H9 (cell line): ENCODE measurements around the gene RALGPS2. TPM values are rescaled to one million over a fixed set of nuclear protein-coding genes. Genes with fewer than 3 reads are reported as not detected.

ENCODE experiments used
- DNase-seq: peaks from one replicate; pipeline ENCODE4 v3.0.0-alpha.2; 2017
- H2AFZ ChIP-seq: one replicate; pipeline ENCODE4 v1.6.1; 2013; ENCODE audit warnings: mild to moderate bottlenecking, low read length, control low read depth, moderate library complexity
- H2AK5ac ChIP-seq: 2 replicates; pipeline ENCODE4 v1.6.1; 2013; ENCODE audit warnings: low read length, control low read depth, mixed read lengths; ENCODE audit not compliant: insufficient read length
- H2BK120ac ChIP-seq: one replicate; pipeline ENCODE4 v1.6.1; 2013; ENCODE audit warnings: low read depth, mild to moderate bottlenecking, low read length, control low read depth, inconsistent platforms; ENCODE audit not compliant: poor library complexity, severe bottlenecking
- H2BK12ac ChIP-seq: 2 replicates; pipeline ENCODE4 v1.6.1; 2013; ENCODE audit warnings: low read length, control low read depth, mixed read lengths, low read depth; ENCODE audit not compliant: insufficient read length
- H2BK15ac ChIP-seq: 2 replicates; pipeline ENCODE4 v1.6.1; 2013; ENCODE audit warnings: low read depth, low read length, control low read depth
- H2BK20ac ChIP-seq: one replicate; pipeline ENCODE4 v1.6.1; 2013; ENCODE audit warnings: low read depth, mild to moderate bottlenecking, low read length, control low read depth, inconsistent platforms; ENCODE audit not compliant: poor library complexity, severe bottlenecking
- H2BK5ac ChIP-seq: 2 replicates; pipeline ENCODE4 v1.6.1; 2013; ENCODE audit warnings: low read length, control low read depth, mixed read lengths; ENCODE audit not compliant: insufficient read length
- H3K14ac ChIP-seq: 2 replicates; pipeline ENCODE4 v1.6.1; 2013; ENCODE audit warnings: low read length, control low read depth; ENCODE audit not compliant: insufficient read depth
- H3K18ac ChIP-seq: 2 replicates; pipeline ENCODE4 v1.6.1; 2013; ENCODE audit warnings: low read depth, mild to moderate bottlenecking, mixed read lengths, low read length, control low read depth; ENCODE audit not compliant: insufficient read length
- H3K23ac ChIP-seq: 2 replicates; pipeline ENCODE4 v1.6.1; 2013; ENCODE audit warnings: low read length, control low read depth, mixed read lengths, low read depth; ENCODE audit not compliant: insufficient read length
- H3K23me2 ChIP-seq: 2 replicates; pipeline ENCODE4 v1.6.1; 2013; ENCODE audit warnings: low read depth, mild to moderate bottlenecking, mixed read lengths, low read length, control low read depth; ENCODE audit not compliant: insufficient read length, poor library complexity, severe bottlenecking
- H3K27ac ChIP-seq: 2 replicates; pipeline ENCODE4 v1.5.1; 2013; ENCODE audit warnings: low read length, control low read depth, mixed read lengths, low read depth; ENCODE audit not compliant: insufficient read length
- H3K27me3 ChIP-seq: 2 replicates; pipeline ENCODE4 v1.6.1; 2013; ENCODE audit warnings: low read length, control low read depth, inconsistent platforms; ENCODE audit not compliant: insufficient read depth
- H3K4ac ChIP-seq: 2 replicates; pipeline ENCODE4 v1.6.1; 2013; ENCODE audit warnings: low read depth, mild to moderate bottlenecking, control low read depth, inconsistent platforms, low read length, moderate library complexity
- H3K4me1 ChIP-seq: 2 replicates; pipeline ENCODE4 v1.6.1; 2013; ENCODE audit warnings: low read length, control low read depth, inconsistent platforms; ENCODE audit not compliant: insufficient read depth
- H3K4me2 ChIP-seq: 2 replicates; pipeline ENCODE4 v1.6.1; 2013; ENCODE audit warnings: low read length, control low read depth, mixed read lengths; ENCODE audit not compliant: insufficient read length, insufficient read depth
- H3K56ac ChIP-seq: 2 replicates; pipeline ENCODE4 v1.6.1; 2013; ENCODE audit warnings: low read depth, mild to moderate bottlenecking, mixed read lengths, low read length, control low read depth; ENCODE audit not compliant: insufficient read length
- H3K79me1 ChIP-seq: 2 replicates; pipeline ENCODE4 v1.6.1; 2013; ENCODE audit warnings: low read depth, mild to moderate bottlenecking, moderate library complexity, low read length, control low read depth, inconsistent platforms; ENCODE audit not compliant: insufficient read depth, poor library complexity, severe bottlenecking
- H3K79me2 ChIP-seq: 2 replicates; pipeline ENCODE4 v1.6.1; 2013; ENCODE audit warnings: low read length, control low read depth, inconsistent platforms; ENCODE audit not compliant: insufficient read depth
- H3K9ac ChIP-seq: 2 replicates; pipeline ENCODE4 v1.6.1; 2013; ENCODE audit warnings: low read length, control low read depth, mixed read lengths; ENCODE audit not compliant: insufficient read length; ENCODE audit errors: extremely low read depth
- H3K9me3 ChIP-seq: one replicate; pipeline ENCODE4 v1.6.1; 2013; ENCODE audit warnings: low read depth, low read length, inconsistent platforms; ENCODE audit not compliant: control insufficient read depth
- H3T11ph ChIP-seq: one replicate; pipeline ENCODE4 v1.6.1; 2013; ENCODE audit warnings: mild to moderate bottlenecking, low read length, control low read depth, inconsistent platforms
- H4K20me1 ChIP-seq: one replicate; pipeline ENCODE4 v1.6.1; 2013; ENCODE audit not compliant: control insufficient read depth, insufficient read length, insufficient read depth
- H4K5ac ChIP-seq: 2 replicates; pipeline ENCODE4 v1.6.1; 2013; ENCODE audit warnings: low read depth, mild to moderate bottlenecking, mixed read lengths, low read length, control low read depth; ENCODE audit not compliant: insufficient read length
- H4K8ac ChIP-seq: replicated peaks from 2 replicates; pipeline ENCODE4 v1.6.1; 2013; ENCODE audit warnings: low read length, control low read depth, mixed read lengths, low read depth; ENCODE audit not compliant: insufficient read length
- H4K91ac ChIP-seq: 2 replicates; pipeline ENCODE4 v1.6.1; 2013; ENCODE audit warnings: low read depth, mild to moderate bottlenecking, moderate library complexity, mixed read lengths, low read length, control low read depth; ENCODE audit not compliant: insufficient read length
- H3K27ac Mint-ChIP-seq, 3 experiments: 2 replicates in 2 of 3; 3 replicates in 1 of 3; pipeline ENCODE4 v1.8.0; 2020 to 2021; ENCODE audit warnings: mixed read lengths in 3 of 3, mild to moderate bottlenecking in 1 of 3, moderate library complexity in 1 of 3
- H3K27me3 Mint-ChIP-seq: 2 replicates; pipeline ENCODE4 v1.8.0; 2021; ENCODE audit warnings: low read depth, mild to moderate bottlenecking, moderate library complexity, mixed read lengths
- H3K36me3 Mint-ChIP-seq, 3 experiments: 2 replicates in 2 of 3; 3 replicates in 1 of 3; pipeline ENCODE4 v1.8.0; 2020 to 2021; ENCODE audit warnings: low read depth in 3 of 3, mixed read lengths in 3 of 3; ENCODE audit not compliant: insufficient read depth in 1 of 3
- H3K4me1 Mint-ChIP-seq, 2 experiments: 2 replicates each; pipeline ENCODE4 v1.8.0; 2020; ENCODE audit warnings: mixed read lengths in 2 of 2
- H3K4me3 Mint-ChIP-seq, 2 experiments: 2 replicates in 1 of 2; 3 replicates in 1 of 2; pipeline ENCODE4 v1.8.0; 2020 to 2021; ENCODE audit warnings: mild to moderate bottlenecking in 2 of 2, mixed read lengths in 2 of 2, moderate library complexity in 1 of 2
- H3K9me3 Mint-ChIP-seq, 2 experiments: 2 replicates in 1 of 2; 3 replicates in 1 of 2; pipeline ENCODE4 v1.8.0; 2020; ENCODE audit warnings: mild to moderate bottlenecking in 2 of 2, mixed read lengths in 2 of 2, moderate library complexity in 1 of 2
- WGBS: extraction: QIAGEN DNeasy Blood & Tissue Kit; methylation state at CpG from one replicate; pipeline ENCODE4 v1.1.7; 2013; ENCODE audit warnings: missing lambda C conversion rate, low lambda C conversion rate, mixed read lengths; ENCODE audit not compliant: insufficient read length; ENCODE audit errors: extremely low coverage; 5-methylcytosine and 5-hydroxymethylcytosine counted together
- total RNA-seq: library from RNA; stranded (reverse); gene quantifications from 2 replicates; pipeline ENCODE4 v1.2.1, GENCODE V29; 2021
- TF ChIP-seq, protein P1 (sequence below): fragments of 200-600 bp; sonication (generic); conservative IDR thresholded peaks from 3 replicates; pipeline ENCODE4 v1.8.0; 2021; ENCODE audit warnings: antibody characterized with exemption, mild to moderate bottlenecking

RALGPS2 gene
- total RNA-seq, 1 experiment from 2014 or later: 32.6 TPM

DNA sequence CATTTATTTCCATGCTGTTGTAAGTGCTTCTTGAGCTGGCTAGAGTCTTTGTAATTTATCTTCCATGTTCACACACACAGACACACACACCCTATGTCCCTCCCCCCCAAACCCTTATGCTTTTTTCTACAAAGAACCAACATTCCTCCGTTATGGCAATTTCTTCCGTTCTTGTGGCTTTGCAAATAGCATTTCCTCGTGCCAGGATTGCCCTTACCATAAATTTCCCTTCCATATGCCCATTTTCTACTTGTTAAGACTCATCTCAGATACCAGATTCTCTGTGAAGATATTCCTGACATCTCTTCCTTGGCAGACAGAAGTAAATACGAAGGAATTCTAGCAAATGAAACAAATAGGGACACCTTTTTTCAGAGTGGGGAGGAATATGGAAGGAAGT is 26.0 kb downstream of the RALGPS2 start:
- WGBS: no CpG with 5 or more reads among the region's 4 CpGs
- Histone ChIP-seq H2BK5ac (no peak overlapping the region), H3K4me2 (no peak overlapping the region), H2BK15ac (no peak overlapping the region), H4K20me1 (no peaks in the 10 kb centered on the region), H3K27ac (no peak overlapping the region), H3K18ac (no peak overlapping the region), H3T11ph (no peak overlapping the region), H3K56ac (no peak overlapping the region), H3K79me2 (peaks cover 3% of the 10 kb centered on the region; the same call in 1 of the 2 replicates), H3K4me1 (no peaks in the 10 kb centered on the region; the same call in 1 of the 2 replicates), H2BK12ac (no peak overlapping the region), H4K5ac (no peak overlapping the region), H3K79me1 (peaks cover 4% of the 10 kb centered on the region), H4K91ac (no peak overlapping the region), H3K9ac (no peak overlapping the region), H4K8ac (no peak overlapping the region), H3K9me3 (no peaks in the 10 kb centered on the region), H2AFZ (no peak overlapping the region), H2BK120ac (no peak overlapping the region), H2AK5ac (no peak overlapping the region), H3K23ac (no peak overlapping the region), H3K14ac (no peak overlapping the region), H3K27me3 (no peaks in the 10 kb centered on the region), H2BK20ac (no peak overlapping the region), H3K4ac (no peak overlapping the region), H3K23me2 (no peaks in the 10 kb centered on the region)
- TF ChIP-seq, protein P1, sequence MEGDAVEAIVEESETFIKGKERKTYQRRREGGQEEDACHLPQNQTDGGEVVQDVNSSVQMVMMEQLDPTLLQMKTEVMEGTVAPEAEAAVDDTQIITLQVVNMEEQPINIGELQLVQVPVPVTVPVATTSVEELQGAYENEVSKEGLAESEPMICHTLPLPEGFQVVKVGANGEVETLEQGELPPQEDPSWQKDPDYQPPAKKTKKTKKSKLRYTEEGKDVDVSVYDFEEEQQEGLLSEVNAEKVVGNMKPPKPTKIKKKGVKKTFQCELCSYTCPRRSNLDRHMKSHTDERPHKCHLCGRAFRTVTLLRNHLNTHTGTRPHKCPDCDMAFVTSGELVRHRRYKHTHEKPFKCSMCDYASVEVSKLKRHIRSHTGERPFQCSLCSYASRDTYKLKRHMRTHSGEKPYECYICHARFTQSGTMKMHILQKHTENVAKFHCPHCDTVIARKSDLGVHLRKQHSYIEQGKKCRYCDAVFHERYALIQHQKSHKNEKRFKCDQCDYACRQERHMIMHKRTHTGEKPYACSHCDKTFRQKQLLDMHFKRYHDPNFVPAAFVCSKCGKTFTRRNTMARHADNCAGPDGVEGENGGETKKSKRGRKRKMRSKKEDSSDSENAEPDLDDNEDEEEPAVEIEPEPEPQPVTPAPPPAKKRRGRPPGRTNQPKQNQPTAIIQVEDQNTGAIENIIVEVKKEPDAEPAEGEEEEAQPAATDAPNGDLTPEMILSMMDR: no peak
- H3K27ac Mint-ChIP-seq: no peak overlapping the region
- peaks cover 0 to 6% (median 4%) of the 10 kb centered on the region in 3 experiments; a peak in 4 of 7 replicates for H3K36me3 Mint-ChIP-seq
- no peak overlapping the region for H3K4me3 Mint-ChIP-seq
- peaks cover 0 to 2% of the 10 kb centered on the region in 2 experiments; a peak in 1 of 5 replicates for H3K9me3 Mint-ChIP-seq
- no peak for DNase-seq
- no peaks in the 10 kb centered on the region for H3K27me3 Mint-ChIP-seq
- no peaks in the 10 kb centered on the region; a peak in 1 of 4 replicates for H3K4me1 Mint-ChIP-seq
